HG03354 (cell line): Measurements from ENCODE around the gene GRB7.

ENCODE experiments used
- ATAC-seq: cut with Tn5 transposase; IDR thresholded peaks from one replicate; pipeline ENCODE4 v1.9.1; 2021; ENCODE audit warnings: mild to moderate bottlenecking; ENCODE audit not compliant: unreplicated experiment, poor library complexity, severe bottlenecking

The GRB7 gene

GRCh38 chr17:39729280-39729851 is 8.4 kb upstream of the GRB7 start:
- ATAC-seq: no peak

- ATAC-seq: peak; percentile 88
Measured at GRCh38 chr17:39730095-39730921, 7.4 kb upstream of the GRB7 start, which contains the start of gene MIEN1. Gene MIEN1, minus strand, starts transcription at chr17:39730532. Its CDS starts 37 bp downstream, at chr17:39730495.

- no peak for ATAC-seq
Measured at GRCh38 chr17:39732586-39732985, 5.2 kb upstream of the GRB7 start.

- no peak for ATAC-seq
Measured at GRCh38 chr17:39735882-39736281, 1.9 kb upstream of the GRB7 start.

GRCh38 chr17:39736319-39737165 is 1.2 kb upstream of the GRB7 start:
- no peak for ATAC-seq

- no peak for ATAC-seq
Measured at GRCh38 chr17:39737206-39737759, 455 bp upstream of the GRB7 start.

GRCh38 chr17:39738568-39738901 is 797 bp downstream of the GRB7 start:
- ATAC-seq: no peak

GRCh38 chr17:39738983-39739884 is 1.5 kb downstream of the GRB7 start:
- no peak for ATAC-seq

DNA sequence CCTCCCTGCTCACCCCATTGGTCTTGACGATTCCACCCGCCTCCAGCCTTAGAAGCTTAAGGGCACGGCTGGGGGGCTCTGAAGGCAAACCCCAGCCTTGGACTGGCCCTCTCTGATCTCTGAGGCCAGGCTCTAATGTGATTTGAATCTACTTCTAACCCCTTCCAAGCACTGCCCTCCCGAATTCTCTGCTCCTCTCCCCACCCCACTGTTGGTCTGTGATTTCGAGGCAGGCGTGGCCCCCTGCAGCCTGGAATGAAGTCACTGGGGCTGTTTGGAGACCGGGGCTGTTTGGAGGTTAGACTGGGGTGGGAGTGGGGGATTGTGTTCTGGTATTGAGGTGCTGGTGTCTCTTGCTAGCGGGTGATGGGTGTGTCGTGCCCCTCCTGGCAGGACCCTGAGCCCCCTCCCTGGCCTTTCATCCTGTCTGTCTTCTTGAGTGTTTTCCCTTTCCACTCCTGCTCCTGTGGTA is 2.2 kb downstream of the GRB7 start:
- no peak for ATAC-seq

- ATAC-seq: no peak
Measured at GRCh38 chr17:39740357-39741111, 2.8 kb downstream of the GRB7 start.

- ATAC-seq: no peak
Measured at GRCh38 chr17:39742126-39742855, 4.6 kb downstream of the GRB7 start.

DNA sequence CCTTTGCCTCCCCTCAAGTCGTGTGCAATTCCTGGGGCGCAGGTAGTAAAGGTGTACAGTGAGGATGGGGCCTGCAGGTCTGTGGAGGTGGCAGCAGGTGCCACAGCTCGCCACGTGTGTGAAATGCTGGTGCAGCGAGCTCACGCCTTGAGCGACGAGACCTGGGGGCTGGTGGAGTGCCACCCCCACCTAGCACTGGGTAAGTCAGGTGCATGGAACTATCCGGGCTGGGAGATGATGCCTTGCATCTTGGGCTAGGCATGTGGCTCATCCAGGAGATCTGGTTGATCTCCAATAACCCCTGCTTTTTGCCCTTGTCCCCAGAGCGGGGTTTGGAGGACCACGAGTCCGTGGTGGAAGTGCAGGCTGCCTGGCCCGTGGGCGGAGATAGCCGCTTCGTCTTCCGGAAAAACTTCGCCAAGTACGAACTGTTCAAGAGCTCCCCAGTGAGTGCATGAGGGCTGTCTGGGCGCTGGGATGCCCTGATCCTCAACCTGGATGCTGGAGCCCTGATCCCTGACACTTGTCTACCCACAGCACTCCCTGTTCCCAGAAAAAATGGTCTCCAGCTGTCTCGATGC is 5.2 kb downstream of the GRB7 start:
- ATAC-seq: no peak

- ATAC-seq: no peak
Measured at GRCh38 chr17:39744075-39744835, 6.5 kb downstream of the GRB7 start.

- ATAC-seq: no peak
Measured at GRCh38 chr17:39744836-39745215, 7.1 kb downstream of the GRB7 start.

DNA sequence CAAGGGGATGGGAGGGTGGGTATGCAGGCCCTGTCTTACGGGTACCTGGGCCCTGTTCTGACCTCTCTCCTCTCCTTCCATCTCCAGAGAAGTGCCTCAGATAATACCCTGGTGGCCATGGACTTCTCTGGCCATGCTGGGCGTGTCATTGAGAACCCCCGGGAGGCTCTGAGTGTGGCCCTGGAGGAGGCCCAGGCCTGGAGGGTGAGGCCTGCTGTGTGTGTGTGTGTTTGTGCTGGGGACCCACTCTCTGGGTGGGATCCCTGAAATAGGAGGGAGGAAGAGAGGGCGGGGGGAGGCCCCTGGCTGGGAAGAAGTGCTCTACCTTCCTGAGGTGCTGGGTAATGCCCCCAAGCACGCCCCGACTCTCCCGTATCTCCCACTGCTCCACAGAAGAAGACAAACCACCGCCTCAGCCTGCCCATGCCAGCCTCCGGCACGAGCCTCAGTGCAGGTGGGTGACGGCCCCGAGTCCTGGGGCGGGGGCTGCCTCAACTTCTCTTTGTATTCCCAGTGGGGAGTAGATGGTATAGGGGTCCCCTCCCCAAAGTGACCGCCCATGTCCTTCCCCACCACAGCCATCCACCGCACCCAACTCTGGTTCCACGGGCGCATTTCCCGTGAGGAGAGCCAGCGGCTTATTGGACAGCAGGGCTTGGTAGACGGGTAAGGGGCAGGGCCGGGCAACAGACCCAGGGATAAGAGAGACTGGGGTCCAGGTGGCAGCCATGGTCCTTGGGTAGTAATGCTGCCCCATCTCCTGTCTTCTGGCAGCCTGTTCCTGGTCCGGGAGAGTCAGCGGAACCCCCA is 7.8 kb downstream of the GRB7 start:
- no peak for ATAC-seq

DNA sequence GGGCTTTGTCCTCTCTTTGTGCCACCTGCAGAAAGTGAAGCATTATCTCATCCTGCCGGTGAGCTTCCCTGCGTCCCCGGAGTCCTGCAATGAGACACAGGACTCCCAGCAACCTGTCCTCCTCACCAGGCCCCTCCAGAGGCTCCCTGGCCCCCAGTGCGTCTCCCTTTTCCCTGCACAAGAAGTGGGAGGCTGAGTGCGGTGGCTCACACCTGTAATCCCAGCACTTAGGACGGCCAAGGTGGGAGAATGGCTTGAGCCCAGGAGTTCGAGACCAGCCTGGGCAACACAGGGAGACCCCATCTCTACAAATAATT is 8.4 kb downstream of the GRB7 start:
- ATAC-seq: no peak
